HG02759 (cell line): ENCODE measurements around the gene LCN1.
"Not testable (repeated sequence)": the region's sequence is repeated elsewhere in the genome, so short reads cannot be mapped to it uniquely, and the experiment has no call there.

ENCODE experiments used
- ATAC-seq: cut with Tn5 transposase; IDR thresholded peaks from one replicate; pipeline ENCODE4 v1.9.1; 2021; ENCODE audit warnings: mild to moderate bottlenecking, moderate library complexity; ENCODE audit not compliant: unreplicated experiment

The LCN1 gene

DNA sequence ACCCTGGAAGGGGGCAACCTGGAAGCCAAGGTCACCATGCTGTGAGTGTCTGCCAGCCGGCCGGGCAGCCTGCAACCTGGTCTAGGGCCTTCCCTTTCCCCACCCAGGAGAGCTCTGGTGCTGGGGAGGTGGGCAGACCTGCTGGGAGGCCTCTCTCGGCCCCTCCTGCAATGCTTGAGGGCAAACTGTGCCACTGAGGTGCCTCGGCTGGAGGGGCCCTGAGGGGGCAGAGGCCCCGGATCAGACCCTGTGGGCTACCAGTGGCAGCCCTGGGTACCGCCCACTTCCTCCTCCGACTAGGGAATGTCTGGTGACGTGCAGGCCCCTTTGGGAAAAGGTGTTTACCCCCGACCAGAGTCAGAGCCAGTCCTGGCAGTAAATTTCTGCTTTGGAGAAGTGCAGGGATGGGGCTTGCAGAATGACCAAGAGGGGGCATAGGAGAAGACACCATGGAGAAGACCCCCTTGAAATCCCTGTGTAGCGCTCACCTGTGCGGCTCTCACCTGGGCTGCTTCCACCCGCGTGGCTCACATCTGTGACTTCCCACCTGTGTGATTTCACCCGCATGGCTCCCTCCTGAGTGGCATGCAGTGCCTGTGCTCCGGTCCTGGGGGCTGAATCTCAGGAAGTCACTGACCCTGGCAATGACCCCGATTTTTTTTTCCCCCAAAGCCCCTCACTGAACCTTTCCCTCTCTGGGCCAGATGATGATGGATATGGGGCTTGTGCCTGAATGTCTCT, 1.1 kb downstream of the LCN1 start:
- ATAC-seq: no peak

- no peak for ATAC-seq
Measured at GRCh38 chr9:135522931-135523330, 1.7 kb downstream of the LCN1 start.

DNA sequence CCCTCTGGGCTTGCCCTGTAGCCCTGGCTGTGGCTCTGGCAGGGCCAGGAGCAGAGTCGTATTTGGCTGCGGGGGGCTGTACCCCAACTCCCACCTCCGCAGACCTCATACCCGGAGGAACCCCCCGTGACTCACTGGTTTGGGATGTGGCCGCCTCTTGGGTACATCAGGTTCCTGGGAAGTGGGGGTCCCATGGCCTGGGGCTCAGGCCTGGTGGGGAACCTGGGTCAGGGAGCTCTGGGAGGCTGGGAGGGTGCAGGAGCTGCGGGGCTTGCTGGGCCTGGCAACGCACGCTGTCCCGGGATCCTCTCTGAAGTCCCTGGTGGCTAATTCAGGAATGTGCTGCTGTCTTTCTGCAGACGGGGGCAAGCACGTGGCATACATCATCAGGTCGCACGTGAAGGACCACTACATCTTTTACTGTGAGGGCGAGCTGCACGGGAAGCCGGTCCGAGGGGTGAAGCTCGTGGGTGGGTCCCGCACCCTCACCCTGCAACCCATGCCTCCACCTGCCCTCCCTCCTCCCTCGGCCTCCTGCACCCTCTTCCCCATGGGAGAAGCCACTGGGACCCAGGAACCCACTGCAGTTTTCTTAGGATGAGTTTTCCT, 2.4 kb downstream of the LCN1 start:
- no peak for ATAC-seq

DNA sequence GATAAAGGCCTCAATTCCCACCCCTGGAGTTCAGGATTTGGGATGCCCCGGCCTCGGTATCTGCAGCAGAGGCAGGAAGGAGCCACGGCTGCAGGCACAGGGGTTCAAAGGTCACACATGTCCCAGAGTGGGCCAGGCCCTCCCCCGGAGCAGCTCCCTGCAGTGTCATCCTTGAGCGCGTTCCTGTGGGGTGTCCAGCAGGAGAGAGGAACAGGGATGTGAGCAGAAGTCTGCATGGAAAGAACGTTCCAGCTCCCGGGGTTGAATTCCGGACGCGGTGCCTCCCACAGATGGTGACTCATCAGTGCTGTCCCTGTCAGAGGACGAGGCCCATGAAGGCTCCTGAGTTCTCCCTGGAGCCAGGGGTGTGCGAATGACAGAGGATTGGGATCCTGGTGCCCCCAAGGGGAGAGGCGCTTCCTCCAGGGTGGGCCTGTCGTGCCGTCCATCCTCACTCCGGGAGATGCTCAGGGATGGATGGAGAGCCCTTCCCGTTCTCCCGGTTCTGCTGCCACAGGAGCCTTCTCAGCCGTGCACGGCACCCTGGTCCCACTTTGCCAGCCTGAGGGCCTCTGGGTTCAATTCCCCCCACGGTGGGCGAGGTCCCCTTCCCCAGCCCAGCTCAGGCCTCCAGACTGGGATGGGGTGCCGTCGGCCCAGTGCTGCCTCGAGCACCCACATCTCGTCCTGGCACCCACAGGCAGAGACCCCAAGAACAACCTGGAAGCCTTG, 3.1 kb downstream of the LCN1 start:
- ATAC-seq: no peak

GRCh38 chr9:135525241-135526088, 4.2 kb downstream of the LCN1 start:
- no peak for ATAC-seq

DNA sequence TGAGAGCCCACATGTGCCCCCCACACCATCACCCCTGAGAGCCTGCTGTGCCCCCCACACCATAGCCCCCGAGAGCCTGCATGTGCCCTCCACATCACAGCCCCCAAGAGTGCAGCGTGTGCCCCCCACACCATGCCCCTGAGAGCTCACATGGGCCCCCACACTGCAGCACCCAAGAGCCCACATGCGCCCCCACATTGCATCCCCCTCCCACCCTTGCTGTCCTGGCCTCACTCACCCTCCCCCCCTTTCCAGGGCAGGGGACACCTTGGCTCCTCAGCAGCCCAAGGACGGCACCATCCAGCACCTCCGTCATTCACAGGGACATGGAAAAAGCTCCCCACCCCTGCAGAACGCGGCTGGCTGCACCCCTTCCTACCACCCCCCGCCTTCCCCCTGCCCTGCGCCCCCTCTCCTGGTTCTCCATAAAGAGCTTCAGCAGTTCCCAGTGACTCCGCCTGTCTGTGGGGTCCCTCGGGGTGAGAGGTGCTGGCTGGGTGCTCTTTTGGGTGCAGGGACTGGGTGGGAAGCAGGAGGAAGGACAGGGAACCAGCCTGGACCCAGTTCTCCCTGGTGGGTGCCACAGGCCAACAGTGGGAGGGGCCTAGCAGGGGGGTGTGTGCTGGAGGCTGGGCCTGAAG, 5.0 kb downstream of the LCN1 start:
- no peak for ATAC-seq

- ATAC-seq: no peak
Measured at GRCh38 chr9:135526730-135527571, 5.7 kb downstream of the LCN1 start.

DNA sequence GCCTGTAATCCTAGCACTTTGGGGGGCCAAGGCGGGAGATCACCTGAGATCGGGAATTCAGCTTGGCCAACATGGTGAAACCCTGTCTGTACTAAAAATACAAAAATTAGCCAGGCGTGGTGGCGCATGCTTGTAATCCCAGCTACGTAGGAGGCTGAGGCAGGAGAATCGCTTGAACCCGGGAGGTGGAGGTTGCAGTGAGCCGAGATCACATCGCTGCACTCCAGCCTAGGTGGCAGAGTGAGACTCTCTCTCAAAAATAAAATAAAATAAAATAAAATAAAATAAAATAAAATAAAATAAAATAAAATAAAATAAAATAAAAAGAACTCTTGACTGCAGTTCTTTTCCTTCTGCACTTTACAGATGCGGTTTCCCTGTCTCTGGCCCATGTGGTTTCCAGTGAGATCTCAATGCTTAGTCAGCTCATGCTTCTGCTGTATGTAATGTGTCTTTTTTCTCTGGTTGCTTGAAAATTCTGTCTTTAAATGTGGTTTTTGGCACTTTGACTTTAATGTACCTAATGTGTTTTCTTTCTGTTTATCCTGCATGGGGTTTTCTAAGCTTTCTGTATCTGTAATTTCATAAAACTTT, 7.7 kb downstream of the LCN1 start:
- not testable (repeated sequence) for ATAC-seq

DNA sequence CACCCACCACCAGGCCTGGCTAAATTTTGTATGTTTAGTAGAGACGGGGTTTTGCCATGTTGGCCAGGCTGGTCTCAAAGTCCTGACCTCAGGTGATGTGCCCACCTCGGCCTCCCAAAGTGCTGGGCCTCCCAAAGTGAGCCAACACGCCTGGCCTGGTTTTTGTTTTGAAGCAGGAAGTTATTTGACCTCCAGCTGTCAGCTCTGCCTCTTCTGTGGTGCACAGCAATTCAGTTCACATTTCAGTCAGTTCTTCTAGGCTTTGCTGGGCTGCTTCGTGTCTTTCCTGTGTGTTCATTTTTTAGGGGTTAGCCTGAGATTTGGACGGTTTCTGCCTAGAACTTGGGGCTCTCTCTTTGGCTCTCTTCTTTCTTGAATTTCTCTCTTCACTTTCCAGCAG, 8.9 kb downstream of the LCN1 start:
- no peak for ATAC-seq

GRCh38 chr9:135531096-135531495, 9.9 kb downstream of the LCN1 start:
- ATAC-seq: no peak

- no peak for ATAC-seq
Measured at GRCh38 chr9:135533113-135533512, 11.9 kb downstream of the LCN1 start.

- ATAC-seq: no peak
Measured at GRCh38 chr9:135533674-135534073, 12.4 kb downstream of the LCN1 start.

DNA sequence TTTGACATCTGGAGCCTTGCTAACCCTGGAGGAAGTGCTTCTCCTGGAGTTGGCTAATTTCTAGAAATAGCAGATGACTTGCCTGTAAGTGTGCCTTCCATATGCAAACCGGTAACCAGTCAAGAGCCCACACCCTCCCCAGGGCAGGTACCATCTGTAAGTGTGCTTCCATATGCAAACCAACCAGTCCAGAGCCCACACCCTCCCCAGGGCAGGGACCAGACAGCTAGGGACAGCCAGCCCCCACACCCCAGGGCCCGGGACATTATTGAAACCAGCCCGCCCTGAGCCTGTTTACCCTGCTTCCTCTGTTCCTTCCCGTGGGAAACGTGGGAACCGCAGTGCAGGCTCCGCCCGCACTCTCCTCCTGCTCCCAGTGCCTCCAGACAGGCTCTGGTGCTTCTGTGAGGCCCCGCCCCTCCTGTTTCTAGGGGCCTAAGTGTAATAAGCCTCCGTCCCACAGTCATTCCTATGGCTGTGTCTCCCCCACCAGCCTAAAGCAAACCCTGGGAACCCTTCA, 13.0 kb downstream of the LCN1 start:
- not testable (repeated sequence) for ATAC-seq

GRCh38 chr9:135534826-135535225, 13.6 kb downstream of the LCN1 start:
- ATAC-seq: not testable (repeated sequence)

- not testable (repeated sequence) for ATAC-seq
Measured at GRCh38 chr9:135535631-135536030, 14.4 kb downstream of the LCN1 start.

DNA sequence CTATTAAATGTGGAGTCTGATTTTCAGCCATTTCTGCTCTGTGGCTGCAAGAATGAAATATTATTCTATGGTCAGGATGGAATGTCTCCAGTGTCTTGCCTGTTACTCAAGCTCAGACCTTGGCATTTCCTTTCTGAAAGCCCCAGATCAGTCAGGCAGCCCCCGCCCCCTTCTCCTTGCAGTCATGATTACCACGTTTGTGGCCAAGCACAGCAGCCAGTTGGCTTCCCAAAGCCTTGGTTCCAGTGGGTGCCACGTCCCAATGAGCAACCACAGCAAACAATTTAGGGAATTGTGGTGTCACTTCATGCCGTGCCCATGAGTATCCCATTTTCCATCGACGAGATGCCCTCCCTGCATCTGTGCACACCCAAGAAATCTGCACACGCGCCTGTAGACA, 15.0 kb downstream of the LCN1 start:
- no peak for ATAC-seq

GRCh38 chr9:135543262-135543894, 22.1 kb downstream of the LCN1 start:
- not testable (repeated sequence) for ATAC-seq

DNA sequence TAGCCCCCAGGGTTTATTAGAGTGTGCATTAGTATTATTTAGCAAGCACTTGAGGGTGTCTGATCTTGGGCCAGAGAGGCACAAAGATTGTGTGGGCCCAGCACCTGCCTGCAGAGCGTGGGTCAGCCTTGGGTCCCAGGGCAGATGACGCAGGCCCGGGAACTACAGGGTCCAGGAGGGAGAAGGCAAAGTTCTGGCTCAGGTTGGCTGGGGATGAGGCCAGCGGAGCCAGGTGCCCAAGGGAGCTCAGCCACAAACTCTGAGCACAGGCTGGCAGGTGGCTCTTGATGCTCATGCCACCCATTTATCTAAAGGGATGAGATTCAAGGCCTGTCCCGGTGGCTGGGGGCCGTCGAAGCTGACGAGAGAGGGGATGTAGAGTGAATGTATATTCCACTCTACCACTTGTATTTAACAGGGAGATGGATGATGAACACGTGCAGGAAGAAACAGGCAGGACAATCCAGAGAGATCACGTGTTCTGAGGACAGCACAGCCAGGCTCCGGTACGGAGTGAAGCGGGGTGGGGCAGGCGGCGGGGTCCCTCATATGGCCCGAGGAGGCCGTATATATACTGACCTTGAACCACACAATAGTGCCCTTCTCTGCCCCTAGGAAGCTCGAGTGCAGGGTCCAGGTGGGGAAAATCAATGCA, 23.9 kb downstream of the LCN1 start:
- ATAC-seq: no peak
